Upper lobe of left lung (tissue), 6 donors: ENCODE results near the gene HIVEP3. TPM values are rescaled to one million over a fixed set of nuclear protein-coding genes. Genes with fewer than 3 reads are reported as not detected.
A peak's percentile ranks its signal among the peaks of the same experiment; 100 is the strongest.

Experiments
- ATAC-seq, 2 donors: fragments of 200-7000 bp; cut with Tn5 transposase; one replicate each; pipeline ENCODE4 v1.9.1; 2022; ENCODE audit warnings: mild to moderate bottlenecking in 2 of 2, moderate library complexity in 2 of 2; ENCODE audit not compliant: low FRiP score in 2 of 2
- DNase-seq, 2 donors: peaks; one replicate each; pipeline ENCODE4 v3.0.0-alpha.2; 2019 to 2020
- H3K27ac ChIP-seq, 4 donors: fragments of 200-600 bp; sonication (generic); one replicate each; pipeline ENCODE4 v1.5.1; 2016 to 2019
- H3K27me3 ChIP-seq, 4 donors: fragments of 200-600 bp; sonication (generic); one replicate each; pipeline ENCODE4 v1.5.1; 2017 to 2019
- H3K36me3 ChIP-seq, 4 donors: fragments of 200-600 bp; sonication (generic); one replicate each; pipeline ENCODE4 v1.5.1; 2016 to 2019
- H3K4me1 ChIP-seq, 4 donors: fragments of 200-600 bp; sonication (generic); one replicate each; pipeline ENCODE4 v1.5.1; 2018 to 2019
- H3K4me3 ChIP-seq, 4 donors: fragments of 200-600 bp; sonication (generic); one replicate each; pipeline ENCODE4 v1.5.1; 2017 to 2019; ENCODE audit warnings: mild to moderate bottlenecking in 2 of 4, moderate library complexity in 1 of 4
- H3K9me3 ChIP-seq, 4 donors: fragments of 200-600 bp; sonication (generic); one replicate each; pipeline ENCODE4 v1.5.1; 2018 to 2019
- CTCF ChIP-seq, 6 experiments: fragments of 450-650 bp in 4 of 6; fragments of 200-600 bp in 2 of 6; sonication (generic) in 2 of 6; IDR thresholded peaks; one replicate each; pipeline ENCODE4 v1.5.1; 2016 to 2019; ENCODE audit warnings: antibody characterized with exemption in 6 of 6
- EP300 ChIP-seq, 4 donors: sonication (generic); formaldehyde crosslinking; IDR thresholded peaks; one replicate each; pipeline ENCODE4 v1.5.1; 2017; ENCODE audit warnings: antibody characterized with exemption in 4 of 4, control low read depth in 2 of 4
- POLR2A ChIP-seq, 4 donors: fragments of 450-650 bp; IDR thresholded peaks; one replicate each; pipeline ENCODE4 v1.5.1; 2016 to 2017; ENCODE audit warnings: antibody characterized with exemption in 4 of 4, mild to moderate bottlenecking in 2 of 4
- POLR2AphosphoS5 ChIP-seq, 2 donors: sonication (generic); formaldehyde crosslinking; IDR thresholded peaks; one replicate each; pipeline ENCODE4 v1.5.1; 2017; ENCODE audit warnings: antibody characterized with exemption in 2 of 2
- WGBS, 2 donors: methylation state at CpG; one replicate each; pipeline ENCODE4 v1.1.5; 2017 to 2018; 5-methylcytosine and 5-hydroxymethylcytosine counted together
- total RNA-seq, 6 donors: library from RNA; depleted of rRNA in 4 of 6; stranded (reverse); fragments of >200 nt in 4 of 6; gene quantifications; one replicate each; pipeline versions ENCODE4 v1.1.0 to v1.2.1, GENCODE V29; 2016 to 2021
- donor health status: DM: no; HTN: no; CAD: no; lungs with moderate emphysema.
- donor health status: DM: no; HTN: yes; CAD: no; lungs with severe emphysema.

HIVEP3 gene
- total RNA-seq, 6 donors from 2014 or later, result 9.7 to 23.0 (median 11.6) TPM

GRCh38 chr1:41485605-41486004 lies 433.1 kb downstream of the HIVEP3 start:
- Histone ChIP-seq H3K36me3 (no peaks in the 10 kb centered on the region), H3K4me3 (no peak overlapping the region), H3K27ac (peak overlapping the region in 1 of 4 donors; percentile 30), H3K9me3 (no peaks in the 10 kb centered on the region), H3K4me1 (peaks cover 20 to 58% (median 51%) of the 10 kb centered on the region in 4 donors), H3K27me3 (no peaks in the 10 kb centered on the region)
- ATAC-seq (no peak), DNase-seq (no peak)
- 40 to 52% methylated on average over 4 to 5 of the region's 5 CpGs for WGBS, 2 donors
- TF ChIP-seq EP300 (IDR thresholded peaks at IDR 0.05), result no peak
- TF ChIP-seq POLR2AphosphoS5 (IDR thresholded peaks at IDR 0.05), result peak in 1 of 2 donors; percentile 44

DNA sequence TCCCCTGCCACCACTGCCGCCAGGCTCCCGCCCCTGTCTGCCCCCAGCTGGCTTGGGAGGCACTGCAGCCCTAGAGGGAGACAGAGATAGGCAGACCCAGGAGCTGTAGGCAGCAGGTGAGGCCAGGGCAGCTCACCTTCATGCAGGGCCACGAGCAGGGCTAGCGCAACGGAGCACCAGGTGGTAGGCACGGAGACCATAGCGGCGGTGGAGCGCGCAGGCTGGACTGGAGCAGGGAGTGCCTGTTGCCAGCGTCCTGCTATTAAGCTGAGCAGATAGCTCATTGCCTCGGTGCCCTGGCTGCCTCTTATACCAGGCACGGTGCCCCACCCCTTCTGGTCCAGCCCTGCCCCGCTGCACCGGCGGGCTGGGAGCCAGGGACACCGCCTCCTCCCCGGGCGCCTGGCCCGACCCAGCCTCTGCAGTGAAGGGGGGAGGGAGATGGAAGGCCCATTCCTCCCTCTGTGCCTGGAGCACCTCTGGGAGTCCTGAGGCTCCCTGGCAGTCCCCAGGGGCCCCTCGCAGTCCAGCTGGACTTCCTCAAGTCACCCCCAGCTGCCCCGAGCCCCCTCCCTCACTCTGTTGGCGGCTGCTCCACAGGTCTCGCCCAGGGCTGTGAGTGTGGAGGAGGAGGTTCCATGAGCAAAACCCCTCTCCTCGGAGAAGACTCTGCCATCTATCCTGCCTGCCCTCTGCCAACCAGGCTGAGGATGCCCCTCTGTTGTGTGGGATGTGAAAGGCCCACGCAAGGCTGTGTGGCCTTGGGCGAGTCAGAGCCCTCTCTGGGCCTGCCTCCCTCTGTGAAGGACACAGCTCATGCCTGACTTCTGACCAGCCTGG lies 434.1 kb downstream of the HIVEP3 start, which contains the start of gene EDN2:
Gene EDN2 (minus strand): TSS at position 282 of the 840 bp plus-strand sequence. CDS start 82 bp downstream, at position 200.
- H3K4me3 ChIP-seq, result peak within 1 kb of the TSS in 1 of 4 donors; percentile 13
- DNase-seq (peak; percentile 84 to 90), ATAC-seq (peak; percentile 45 to 79)
- TF ChIP-seq POLR2AphosphoS5 (IDR thresholded peaks at IDR 0.05) (peak in 1 of 2 donors; percentile 40), EP300 (IDR thresholded peaks at IDR 0.05) (no peak), CTCF (IDR thresholded peaks at IDR 0.05) (peak in 5 of 6 experiments; percentile 13 to 54 (median 43)), POLR2A (IDR thresholded peaks at IDR 0.05) (peak in 1 of 4 donors; percentile 67)
- no peaks in the 10 kb centered on the region for H3K36me3 ChIP-seq
- 47 to 67% methylated on average over 10 to 13 of the region's 27 CpGs for WGBS, 2 donors
- no peaks in the 10 kb centered on the region for H3K27me3 ChIP-seq
- no peaks in the 10 kb centered on the region for H3K9me3 ChIP-seq
- H3K4me1 ChIP-seq, result peaks cover 20 to 58% (median 51%) of the 10 kb centered on the region in 4 donors
- H3K27ac ChIP-seq, result peak within 1 kb of the TSS in 1 of 4 donors; percentile 58

GRCh38 chr1:41483960-41484401 lies 434.7 kb downstream of the HIVEP3 start:
- H3K4me3 ChIP-seq, result peak overlapping the region in 1 of 4 donors; percentile 13
- TF ChIP-seq POLR2AphosphoS5 (IDR thresholded peaks at IDR 0.05) (no peak), EP300 (IDR thresholded peaks at IDR 0.05) (no peak), POLR2A (IDR thresholded peaks at IDR 0.05) (no peak), CTCF (IDR thresholded peaks at IDR 0.05) (no peak)
- H3K36me3 ChIP-seq, result no peaks in the 10 kb centered on the region
- 56 to 83% methylated on average over 7 to 9 of the region's 9 CpGs for WGBS, 2 donors
- DNase-seq (no peak), ATAC-seq (no peak)
- peak overlapping the region in 1 of 4 donors; percentile 58 for H3K27ac ChIP-seq
- H3K9me3 ChIP-seq, result no peaks in the 10 kb centered on the region
- peaks cover 20 to 56% (median 51%) of the 10 kb centered on the region in 4 donors for H3K4me1 ChIP-seq
- no peaks in the 10 kb centered on the region for H3K27me3 ChIP-seq

DNA sequence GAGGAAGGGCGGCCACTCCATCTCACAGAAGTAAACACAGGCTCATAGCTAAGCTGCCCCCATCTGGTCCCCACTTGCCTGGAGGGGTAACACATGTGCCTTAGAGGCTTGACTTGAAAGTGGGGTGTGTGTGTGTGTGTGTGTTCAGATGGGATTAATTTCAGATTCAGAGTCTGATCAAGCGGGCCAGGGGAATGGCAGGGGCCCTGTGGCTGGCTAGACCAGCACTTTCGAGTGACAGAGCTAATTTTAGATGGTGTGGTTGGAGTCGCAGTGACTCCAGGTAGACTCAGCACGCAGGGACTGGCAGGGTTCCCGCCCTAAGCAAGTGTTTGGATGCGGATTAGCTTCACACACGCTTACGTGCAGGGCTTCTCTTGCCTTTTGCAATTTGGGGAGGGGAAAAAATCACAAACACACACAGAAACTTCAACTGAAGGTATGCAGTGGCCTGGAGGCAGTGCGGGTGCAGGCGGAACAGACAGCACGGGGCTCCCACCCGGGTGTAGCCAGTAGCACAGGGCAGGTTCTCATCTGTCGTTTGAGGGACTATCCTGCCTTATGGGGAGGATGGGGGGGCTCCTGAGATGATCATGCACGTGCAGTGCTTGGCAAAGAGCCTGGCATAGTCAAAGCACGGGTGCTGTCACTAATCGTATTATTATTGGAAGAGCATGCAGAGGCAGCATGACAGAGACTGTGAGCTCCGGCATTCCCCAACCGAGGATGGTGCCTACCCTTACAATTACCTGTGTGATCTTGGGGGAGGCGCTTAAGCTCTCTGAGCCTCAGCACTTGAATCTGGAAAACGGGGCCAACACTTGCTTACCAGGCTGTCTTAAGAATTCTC lies 435.5 kb downstream of the HIVEP3 start:
- Histone ChIP-seq H3K36me3 (no peaks in the 10 kb centered on the region), H3K27ac (no peak overlapping the region), H3K9me3 (no peaks in the 10 kb centered on the region), H3K4me1 (peaks cover 20 to 54% (median 50%) of the 10 kb centered on the region in 4 donors), H3K4me3 (no peak overlapping the region), H3K27me3 (no peaks in the 10 kb centered on the region)
- ATAC-seq, result no peak
- TF ChIP-seq CTCF (IDR thresholded peaks at IDR 0.05) (no peak), EP300 (IDR thresholded peaks at IDR 0.05) (no peak), POLR2A (IDR thresholded peaks at IDR 0.05) (no peak), POLR2AphosphoS5 (IDR thresholded peaks at IDR 0.05) (no peak)
- 65 to 77% methylated on average over 11 to 21 of the region's 21 CpGs for WGBS, 2 donors
- DNase-seq, result no peak
